HEK293 (cell line): Measurements from ENCODE around the gene DBN1.
A peak's percentile ranks its signal among the peaks of the same experiment; 100 is the strongest.

ENCODE experiments used
- CTCF ChIA-PET: fragments of 350-600 bp; formaldehyde crosslinking; extraction: SDS; loops from one replicate; lab custom pipeline; 2021; ENCODE audit warnings: antibody characterized with exemption; lab: Yijun Ruan, JAX
- POLR2A ChIA-PET: fragments of 300-600 bp; formaldehyde crosslinking; extraction: SDS; loops from one replicate; lab custom pipeline; 2020; ENCODE audit warnings: antibody characterized with exemption, inconsistent platforms; lab: Yijun Ruan, JAX
- H3K27ac ChIP-seq: fragments of 200-500 bp; sonication (Bioruptor generic); 2 replicates; pipeline ENCODE4 v1.5.1; 2014; ENCODE audit warnings: low read depth, low read length, control low read depth, inconsistent platforms; ENCODE audit errors: extremely low read depth
- H3K36me3 ChIP-seq, 2 experiments: fragments of 200-500 bp in 1 of 2; sonication (Bioruptor generic) in 1 of 2; 1 replicate in 1 of 2; 2 replicates in 1 of 2; pipeline ENCODE4 v1.5.1; 2014 to 2017; ENCODE audit warnings: inconsistent platforms in 2 of 2, low read length in 2 of 2; ENCODE audit not compliant: control insufficient read depth in 2 of 2, insufficient read depth in 1 of 2
- H3K4me1 ChIP-seq: fragments of 200-500 bp; sonication (Bioruptor generic); 2 replicates; pipeline ENCODE4 v1.5.1; 2014; ENCODE audit warnings: mild to moderate bottlenecking, low read length, inconsistent platforms; ENCODE audit not compliant: control insufficient read depth, insufficient read depth
- H3K4me3 ChIP-seq: 2 replicates; pipeline ENCODE4 v1.5.1; 2011; ENCODE audit warnings: low read depth, mild to moderate bottlenecking, control low read depth, low read length, moderate library complexity
- H3K9me3 ChIP-seq: fragments of 200-500 bp; sonication (Bioruptor generic); 2 replicates; pipeline ENCODE4 v1.5.1; 2014; ENCODE audit warnings: low read depth, low read length, inconsistent platforms; ENCODE audit not compliant: control insufficient read depth, insufficient read depth
- EGR2 ChIP-seq: fragments of 450-650 bp; formaldehyde crosslinking; IDR thresholded peaks from 2 replicates; pipeline ENCODE4 v1.5.1; 2016; ENCODE audit warnings: low read depth, missing biosample characterization, missing genetic modification characterization
- GFI1B ChIP-seq: fragments of 450-650 bp; formaldehyde crosslinking; IDR thresholded peaks from 2 replicates; pipeline ENCODE4 v1.5.1; 2016; ENCODE audit warnings: missing biosample characterization, missing genetic modification characterization
- GLIS2 ChIP-seq: fragments of 450-650 bp; formaldehyde crosslinking; IDR thresholded peaks from 2 replicates; pipeline ENCODE4 v1.5.1; 2016; ENCODE audit warnings: missing biosample characterization, missing genetic modification characterization
- KLF10 ChIP-seq: fragments of 450-650 bp; IDR thresholded peaks from 2 replicates; pipeline ENCODE4 v1.5.1; 2018; ENCODE audit warnings: missing biosample characterization, mild to moderate bottlenecking, missing genetic modification characterization
- SP7 ChIP-seq: fragments of 450-650 bp; formaldehyde crosslinking; IDR thresholded peaks from 2 replicates; pipeline ENCODE4 v1.5.1; 2016; ENCODE audit warnings: missing biosample characterization, missing genetic modification characterization
- ZBTB17 ChIP-seq: fragments of 450-650 bp; formaldehyde crosslinking; IDR thresholded peaks from 2 replicates; pipeline ENCODE4 v1.5.1; 2016; ENCODE audit warnings: missing biosample characterization, missing genetic modification characterization
- ZBTB21 ChIP-seq: fragments of 450-650 bp; formaldehyde crosslinking; IDR thresholded peaks from 2 replicates; pipeline ENCODE4 v1.5.1; 2017; ENCODE audit warnings: missing biosample characterization, missing genetic modification characterization
- ZEB2 ChIP-seq: fragments of 450-650 bp; formaldehyde crosslinking; IDR thresholded peaks from 2 replicates; pipeline ENCODE4 v1.5.1; 2016; ENCODE audit warnings: missing biosample characterization, missing genetic modification characterization
- ZFHX2 ChIP-seq: fragments of 450-650 bp; formaldehyde crosslinking; conservative IDR thresholded peaks from 2 replicates; pipeline ENCODE4 v1.5.1; 2016; ENCODE audit warnings: missing biosample characterization, missing genetic modification characterization
- ZFP41 ChIP-seq: fragments of 450-650 bp; formaldehyde crosslinking; IDR thresholded peaks from 2 replicates; pipeline ENCODE4 v1.5.1; 2016; ENCODE audit warnings: missing biosample characterization, missing genetic modification characterization, borderline replicate concordance
- ZFP69B ChIP-seq: fragments of 450-650 bp; formaldehyde crosslinking; IDR thresholded peaks from 2 replicates; pipeline ENCODE4 v1.5.1; 2016; ENCODE audit warnings: missing biosample characterization, missing genetic modification characterization
- ZNF121 ChIP-seq: fragments of 450-650 bp; formaldehyde crosslinking; IDR thresholded peaks from 2 replicates; pipeline ENCODE4 v1.5.1; 2016; ENCODE audit warnings: missing biosample characterization, missing genetic modification characterization
- ZNF24 ChIP-seq: fragments of 450-650 bp; formaldehyde crosslinking; IDR thresholded peaks from 2 replicates; pipeline ENCODE4 v1.5.1; 2016; ENCODE audit warnings: missing biosample characterization, missing genetic modification characterization
- ZNF311 ChIP-seq: fragments of 450-650 bp; formaldehyde crosslinking; IDR thresholded peaks from 2 replicates; pipeline ENCODE4 v1.5.1; 2017; ENCODE audit warnings: missing biosample characterization, missing genetic modification characterization, borderline replicate concordance
- ZNF324 ChIP-seq: fragments of 450-650 bp; formaldehyde crosslinking; IDR thresholded peaks from 2 replicates; pipeline ENCODE4 v1.5.1; 2016; ENCODE audit warnings: missing biosample characterization, missing genetic modification characterization
- ZNF335 ChIP-seq: fragments of 450-650 bp; formaldehyde crosslinking; conservative IDR thresholded peaks from 2 replicates; pipeline ENCODE4 v1.5.1; 2016; ENCODE audit warnings: missing biosample characterization, missing genetic modification characterization
- ZNF341 ChIP-seq: fragments of 450-650 bp; formaldehyde crosslinking; IDR thresholded peaks from 2 replicates; pipeline ENCODE4; 2016; ENCODE audit warnings: low read depth, missing biosample characterization, missing genetic modification characterization
- ZNF561 ChIP-seq: fragments of 450-650 bp; IDR thresholded peaks from 2 replicates; pipeline ENCODE4 v1.5.1; 2018; ENCODE audit warnings: missing biosample characterization, missing genetic modification characterization, borderline replicate concordance
- ZNF600 ChIP-seq: fragments of 450-650 bp; formaldehyde crosslinking; IDR thresholded peaks from 2 replicates; pipeline ENCODE4 v1.5.1; 2016; ENCODE audit warnings: missing biosample characterization, missing genetic modification characterization
- ZNF629 ChIP-seq: fragments of 450-650 bp; formaldehyde crosslinking; IDR thresholded peaks from 2 replicates; pipeline ENCODE4 v1.5.1; 2017; ENCODE audit warnings: missing biosample characterization, missing genetic modification characterization
- ZNF76 ChIP-seq: fragments of 450-650 bp; formaldehyde crosslinking; IDR thresholded peaks from 2 replicates; pipeline ENCODE4; 2016; ENCODE audit warnings: low read depth, missing biosample characterization, missing genetic modification characterization, borderline replicate concordance
- ZSCAN23 ChIP-seq: fragments of 450-650 bp; formaldehyde crosslinking; IDR thresholded peaks from 2 replicates; pipeline ENCODE4 v1.5.1; 2016; ENCODE audit warnings: missing biosample characterization, missing genetic modification characterization
- TF ChIP-seq, protein P1 (sequence below): fragments of 450-650 bp; formaldehyde crosslinking; IDR thresholded peaks from 2 replicates; pipeline ENCODE4 v1.5.1; 2016; ENCODE audit warnings: missing biosample characterization, missing genetic modification characterization
- TF ChIP-seq, protein P2 (sequence below): fragments of 450-650 bp; formaldehyde crosslinking; IDR thresholded peaks from 2 replicates; pipeline ENCODE4 v1.5.1; 2016; ENCODE audit warnings: missing biosample characterization, missing genetic modification characterization
- TF ChIP-seq, protein P3 (sequence below): fragments of 450-650 bp; formaldehyde crosslinking; IDR thresholded peaks from 2 replicates; pipeline ENCODE4 v1.5.1; 2017; ENCODE audit warnings: missing biosample characterization, missing genetic modification characterization
- TF ChIP-seq, protein P4 (sequence below): fragments of 450-650 bp; formaldehyde crosslinking; IDR thresholded peaks from 2 replicates; pipeline ENCODE4 v1.5.1; 2016; ENCODE audit warnings: missing biosample characterization, missing genetic modification characterization, low read depth

Gene DBN1

DNA sequence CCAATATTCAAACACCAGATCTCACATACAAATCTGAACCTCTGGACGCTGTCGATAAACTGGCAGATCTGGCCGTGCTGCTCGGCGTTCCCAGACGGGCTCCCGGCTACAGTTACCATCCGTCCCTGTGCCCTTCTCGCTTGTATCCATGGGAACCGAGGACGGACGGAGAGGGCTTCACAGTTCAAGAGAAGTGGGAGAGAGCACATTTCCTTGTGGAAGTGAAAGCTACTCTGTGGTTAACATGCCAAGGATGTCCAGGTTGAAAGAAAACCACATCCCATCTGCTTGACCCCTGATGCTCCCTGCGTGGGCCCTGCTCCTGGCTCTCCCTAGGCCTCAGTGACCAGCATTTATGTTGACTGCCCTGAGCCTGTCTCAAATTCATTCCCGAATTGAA, 6.3 kb upstream of the DBN1 start (continued):
- TF ChIP-seq GFI1B (tag by site-specific recombination) (no peak), ZNF121 (tag by site-specific recombination) (no peak), ZNF600 (tag by site-specific recombination) (no peak)

DNA sequence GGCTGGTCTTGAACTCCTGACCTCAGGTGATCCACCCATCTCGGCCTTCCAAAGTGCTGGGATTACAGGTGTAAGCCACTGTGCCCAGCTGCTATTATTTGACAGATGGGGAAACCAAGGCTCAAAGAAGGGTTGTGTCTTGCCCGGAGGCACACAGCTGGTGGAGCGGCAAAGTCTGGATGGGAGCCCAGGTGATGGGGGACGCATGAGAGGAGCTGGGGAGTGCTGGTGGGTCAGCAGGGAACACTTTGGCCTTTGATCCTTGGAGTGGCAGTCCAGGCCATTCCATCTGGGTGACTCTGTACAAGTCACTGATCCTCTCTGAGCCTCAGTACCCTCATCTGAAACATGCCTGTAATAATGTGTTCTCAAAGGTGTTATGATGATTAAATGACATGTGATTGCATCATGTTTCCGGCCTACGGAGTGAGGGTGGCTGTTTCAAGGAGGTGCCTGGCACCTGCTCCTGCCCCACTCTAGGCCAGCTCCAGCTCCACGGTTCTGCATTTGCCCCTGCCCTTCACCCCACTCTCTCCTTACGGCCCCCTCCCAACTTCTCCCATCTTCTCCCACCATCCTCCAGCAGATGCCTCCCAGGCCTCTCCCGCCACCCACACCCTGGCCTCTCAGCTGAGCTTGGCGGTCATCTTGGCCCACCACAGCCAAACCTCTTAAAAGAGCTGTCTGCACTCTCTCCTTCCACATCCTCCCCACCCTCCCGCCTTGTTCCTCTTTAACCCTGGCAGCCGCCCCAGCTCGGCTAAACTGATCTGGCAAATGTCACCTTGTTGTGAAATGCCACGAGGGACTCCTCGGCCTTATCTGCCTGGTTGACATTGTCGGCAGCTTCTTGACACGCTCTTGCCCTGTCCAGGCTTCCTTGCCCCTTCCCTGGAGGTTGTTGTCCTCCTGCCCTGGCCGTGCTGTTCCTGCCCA, 5.5 kb upstream of the DBN1 start:
- H3K36me3 ChIP-seq: peaks cover 0 to 21% of the 10 kb centered on the region in 2 experiments; a peak in 1 of 3 replicates
- POLR2A ChIA-PET: interaction anchor here (1.1 to 8.1 kb wide), 5 partner anchors 10 to 108 kb away, joined by 4 to 106 read pairs (median 7); partner anchors contain the start of gene PDLIM7
- no peak overlapping the region for H3K27ac ChIP-seq
- TF ChIP-seq, protein P1, sequence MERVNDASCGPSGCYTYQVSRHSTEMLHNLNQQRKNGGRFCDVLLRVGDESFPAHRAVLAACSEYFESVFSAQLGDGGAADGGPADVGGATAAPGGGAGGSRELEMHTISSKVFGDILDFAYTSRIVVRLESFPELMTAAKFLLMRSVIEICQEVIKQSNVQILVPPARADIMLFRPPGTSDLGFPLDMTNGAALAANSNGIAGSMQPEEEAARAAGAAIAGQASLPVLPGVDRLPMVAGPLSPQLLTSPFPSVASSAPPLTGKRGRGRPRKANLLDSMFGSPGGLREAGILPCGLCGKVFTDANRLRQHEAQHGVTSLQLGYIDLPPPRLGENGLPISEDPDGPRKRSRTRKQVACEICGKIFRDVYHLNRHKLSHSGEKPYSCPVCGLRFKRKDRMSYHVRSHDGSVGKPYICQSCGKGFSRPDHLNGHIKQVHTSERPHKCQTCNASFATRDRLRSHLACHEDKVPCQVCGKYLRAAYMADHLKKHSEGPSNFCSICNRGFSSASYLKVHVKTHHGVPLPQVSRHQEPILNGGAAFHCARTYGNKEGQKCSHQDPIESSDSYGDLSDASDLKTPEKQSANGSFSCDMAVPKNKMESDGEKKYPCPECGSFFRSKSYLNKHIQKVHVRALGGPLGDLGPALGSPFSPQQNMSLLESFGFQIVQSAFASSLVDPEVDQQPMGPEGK (tag by site-specific recombination): peak; percentile 71
- TF ChIP-seq, protein P2, sequence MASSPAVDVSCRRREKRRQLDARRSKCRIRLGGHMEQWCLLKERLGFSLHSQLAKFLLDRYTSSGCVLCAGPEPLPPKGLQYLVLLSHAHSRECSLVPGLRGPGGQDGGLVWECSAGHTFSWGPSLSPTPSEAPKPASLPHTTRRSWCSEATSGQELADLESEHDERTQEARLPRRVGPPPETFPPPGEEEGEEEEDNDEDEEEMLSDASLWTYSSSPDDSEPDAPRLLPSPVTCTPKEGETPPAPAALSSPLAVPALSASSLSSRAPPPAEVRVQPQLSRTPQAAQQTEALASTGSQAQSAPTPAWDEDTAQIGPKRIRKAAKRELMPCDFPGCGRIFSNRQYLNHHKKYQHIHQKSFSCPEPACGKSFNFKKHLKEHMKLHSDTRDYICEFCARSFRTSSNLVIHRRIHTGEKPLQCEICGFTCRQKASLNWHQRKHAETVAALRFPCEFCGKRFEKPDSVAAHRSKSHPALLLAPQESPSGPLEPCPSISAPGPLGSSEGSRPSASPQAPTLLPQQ: peak; percentile 30; the same call in 1 of the 2 replicates
- peak; percentile 82 for TF ChIP-seq EGR2 (tag by site-specific recombination)
- 0 out of 2 replicates have a peak, but pooled peaks have one; percentile 9 for TF ChIP-seq ZBTB21 (tag by site-specific recombination)
- TF ChIP-seq ZNF629 (tag by site-specific recombination): 0 out of 2 replicates have a peak, but pooled peaks have one; percentile 20
- peak; percentile 87 for TF ChIP-seq ZFHX2 (tag by site-specific recombination)
- TF ChIP-seq, protein P3, sequence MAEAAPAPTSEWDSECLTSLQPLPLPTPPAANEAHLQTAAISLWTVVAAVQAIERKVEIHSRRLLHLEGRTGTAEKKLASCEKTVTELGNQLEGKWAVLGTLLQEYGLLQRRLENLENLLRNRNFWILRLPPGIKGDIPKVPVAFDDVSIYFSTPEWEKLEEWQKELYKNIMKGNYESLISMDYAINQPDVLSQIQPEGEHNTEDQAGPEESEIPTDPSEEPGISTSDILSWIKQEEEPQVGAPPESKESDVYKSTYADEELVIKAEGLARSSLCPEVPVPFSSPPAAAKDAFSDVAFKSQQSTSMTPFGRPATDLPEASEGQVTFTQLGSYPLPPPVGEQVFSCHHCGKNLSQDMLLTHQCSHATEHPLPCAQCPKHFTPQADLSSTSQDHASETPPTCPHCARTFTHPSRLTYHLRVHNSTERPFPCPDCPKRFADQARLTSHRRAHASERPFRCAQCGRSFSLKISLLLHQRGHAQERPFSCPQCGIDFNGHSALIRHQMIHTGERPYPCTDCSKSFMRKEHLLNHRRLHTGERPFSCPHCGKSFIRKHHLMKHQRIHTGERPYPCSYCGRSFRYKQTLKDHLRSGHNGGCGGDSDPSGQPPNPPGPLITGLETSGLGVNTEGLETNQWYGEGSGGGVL (tag by site-specific recombination): peak; percentile 81
- peak; percentile 70 for TF ChIP-seq ZNF600 (tag by site-specific recombination)
- peak; percentile 41; the same call in 1 of the 2 replicates for TF ChIP-seq ZNF76
- 0 out of 2 replicates have a peak, but pooled peaks have one; percentile 19 for TF ChIP-seq GLIS2 (tag by site-specific recombination)
- no peak for TF ChIP-seq ZNF324
- peak; percentile 55 for TF ChIP-seq ZBTB17
- 0 out of 2 replicates have a peak, but pooled peaks have one; percentile 50 for TF ChIP-seq ZNF341
- TF ChIP-seq ZNF335 (tag by site-specific recombination): 0 out of 2 replicates have a peak, but pooled peaks have one; percentile 24
- TF ChIP-seq ZNF24 (tag by site-specific recombination): 0 out of 2 replicates have a peak, but pooled peaks have one; percentile 32
- no peak for TF ChIP-seq ZFP41 (tag by site-specific recombination)
- TF ChIP-seq ZEB2 (tag by site-specific recombination): 0 out of 2 replicates have a peak, but pooled peaks have one; percentile 33
- no peak for TF ChIP-seq KLF10
- 0 out of 2 replicates have a peak, but pooled peaks have one; percentile 26 for TF ChIP-seq ZFP69B (tag by site-specific recombination)
- no peak for TF ChIP-seq ZSCAN23 (tag by site-specific recombination)
- 0 out of 2 replicates have a peak, but pooled peaks have one; percentile 36 for TF ChIP-seq SP7 (tag by site-specific recombination)
- TF ChIP-seq, protein P4, sequence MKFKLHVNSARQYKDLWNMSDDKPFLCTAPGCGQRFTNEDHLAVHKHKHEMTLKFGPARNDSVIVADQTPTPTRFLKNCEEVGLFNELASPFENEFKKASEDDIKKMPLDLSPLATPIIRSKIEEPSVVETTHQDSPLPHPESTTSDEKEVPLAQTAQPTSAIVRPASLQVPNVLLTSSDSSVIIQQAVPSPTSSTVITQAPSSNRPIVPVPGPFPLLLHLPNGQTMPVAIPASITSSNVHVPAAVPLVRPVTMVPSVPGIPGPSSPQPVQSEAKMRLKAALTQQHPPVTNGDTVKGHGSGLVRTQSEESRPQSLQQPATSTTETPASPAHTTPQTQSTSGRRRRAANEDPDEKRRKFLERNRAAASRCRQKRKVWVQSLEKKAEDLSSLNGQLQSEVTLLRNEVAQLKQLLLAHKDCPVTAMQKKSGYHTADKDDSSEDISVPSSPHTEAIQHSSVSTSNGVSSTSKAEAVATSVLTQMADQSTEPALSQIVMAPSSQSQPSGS (tag by site-specific recombination): 0 out of 2 replicates have a peak, but pooled peaks have one; percentile 40
- no peak for TF ChIP-seq ZNF561 (tag by site-specific recombination)
- TF ChIP-seq ZNF311 (tag by site-specific recombination): no peak

More for the DNA sequence above, 5.5 kb upstream of the DBN1 start:
- CTCF ChIA-PET: interaction anchor here (0.5 to 2.8 kb wide), 5 partner anchors 13 to 364 kb away, joined by 3 to 11 read pairs (median 4); no protein-coding TSS in a partner anchor
- no peaks in the 10 kb centered on the region; the same call in 1 of the 2 replicates for H3K4me1 ChIP-seq
- H3K4me3 ChIP-seq: no peak overlapping the region
- no peaks in the 10 kb centered on the region for H3K9me3 ChIP-seq
